Uterine smooth muscle cell (primary cell): ENCODE data around the gene AGFG2. TPM values are rescaled to one million over a fixed set of nuclear protein-coding genes. Genes with fewer than 3 reads are reported as not detected.

Source experiments
- total RNA-seq: library from RNA; depleted of rRNA; stranded (reverse); fragments of >200 nt; gene quantifications from 2 replicates; pipeline ENCODE4 v1.2.3, GENCODE V29; 2014

AGFG2 gene
- 4.4 and 5.1 TPM in 2 replicates for total RNA-seq

GRCh38 chr7:100538654-100539435, at the start of gene AGFG2:
TSS of gene AGFG2 (plus strand) at chr7:100539203. CDS start at chr7:100539347, 144 bp downstream.

GRCh38 chr7:100573691-100574361, 34.8 kb downstream of the AGFG2 start, which contains the start of gene SAP25:
TSS of gene SAP25 (minus strand) at chr7:100573900. CDS start at chr7:100573742, 158 bp downstream.

DNA sequence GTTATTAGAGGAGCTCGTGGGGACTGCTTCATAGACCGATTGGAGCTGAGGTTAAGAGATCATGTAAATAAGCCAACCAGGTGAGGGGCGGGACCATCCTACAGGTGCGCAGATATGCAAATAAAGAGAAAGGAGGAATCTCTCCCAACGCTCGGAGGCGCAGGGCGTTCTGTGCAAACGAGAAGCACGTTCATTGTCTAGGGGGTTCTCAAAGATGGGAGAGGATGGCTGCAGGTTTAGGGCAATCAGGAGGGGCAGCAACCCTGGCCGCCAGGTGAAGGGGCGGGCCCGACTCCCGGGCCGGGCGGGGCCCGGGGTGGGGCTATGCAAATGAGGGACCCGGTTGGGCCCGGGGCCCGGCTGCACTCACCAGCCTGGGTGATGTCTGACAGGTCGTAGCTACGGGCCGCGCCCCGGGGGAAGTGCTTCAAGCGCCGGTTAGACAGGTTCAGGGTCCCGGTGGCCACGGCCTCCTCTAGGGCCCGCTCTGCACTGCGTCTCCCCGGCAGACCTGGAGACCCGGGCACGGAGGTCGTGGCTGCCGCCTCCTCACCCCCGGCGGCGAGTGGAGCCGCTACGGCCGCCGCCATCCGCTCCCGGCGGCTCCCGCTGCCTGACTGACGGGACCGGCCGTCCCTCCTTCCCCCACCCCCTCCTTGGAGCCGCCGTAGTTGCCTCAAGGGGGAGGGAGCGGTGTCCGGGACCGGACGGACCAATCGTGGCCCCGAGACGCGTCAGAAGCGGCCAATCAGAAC, 46.7 kb downstream of the AGFG2 start, which contains the start of gene LRCH4:
LRCH4 (minus strand) TSS at position 619 of the 755 bp plus-strand sequence; CDS start at position 590, 29 bp downstream.

DNA sequence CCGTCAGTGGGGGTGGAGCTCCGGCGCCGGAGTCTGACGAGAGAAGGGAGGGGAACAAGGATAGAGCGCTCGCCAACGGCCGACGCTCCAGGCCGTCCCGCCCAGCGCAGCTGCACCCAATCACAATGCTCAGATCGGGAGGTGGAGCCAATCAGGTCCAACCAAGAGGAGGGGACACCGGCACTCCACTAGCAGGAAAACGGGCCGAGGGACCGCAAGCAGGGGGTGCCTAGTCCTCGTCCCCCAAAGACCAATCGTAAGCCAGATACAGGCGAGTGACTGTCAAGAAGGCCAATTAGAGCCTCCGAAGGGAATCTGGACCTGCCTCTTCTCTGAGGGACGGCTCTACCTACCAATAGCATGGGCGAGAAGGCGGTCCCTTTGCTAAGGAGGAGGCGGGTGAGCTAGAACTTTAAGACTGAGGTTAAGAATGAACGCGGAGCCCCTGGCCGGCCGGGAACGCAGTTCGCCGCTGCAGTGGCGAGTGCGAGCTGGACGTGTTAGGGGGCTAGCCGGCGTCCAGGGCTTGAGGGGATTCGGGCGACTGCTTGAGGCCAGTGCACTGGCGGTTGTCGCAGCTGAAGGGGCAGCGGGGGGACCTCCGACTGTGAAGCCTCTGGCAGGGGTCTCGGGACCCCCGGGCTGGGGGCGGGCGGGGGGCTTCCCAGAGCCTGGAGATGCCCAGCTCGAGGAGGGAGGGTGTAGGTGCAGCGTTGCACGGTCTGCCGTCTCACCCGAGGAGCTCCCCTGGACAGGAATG, 47.4 kb downstream of the AGFG2 start, which contains the start of gene FBXO24:
FBXO24 (plus strand) TSS at position 63 of the 760 bp plus-strand sequence; CDS start at position 361, 298 bp downstream.

DNA sequence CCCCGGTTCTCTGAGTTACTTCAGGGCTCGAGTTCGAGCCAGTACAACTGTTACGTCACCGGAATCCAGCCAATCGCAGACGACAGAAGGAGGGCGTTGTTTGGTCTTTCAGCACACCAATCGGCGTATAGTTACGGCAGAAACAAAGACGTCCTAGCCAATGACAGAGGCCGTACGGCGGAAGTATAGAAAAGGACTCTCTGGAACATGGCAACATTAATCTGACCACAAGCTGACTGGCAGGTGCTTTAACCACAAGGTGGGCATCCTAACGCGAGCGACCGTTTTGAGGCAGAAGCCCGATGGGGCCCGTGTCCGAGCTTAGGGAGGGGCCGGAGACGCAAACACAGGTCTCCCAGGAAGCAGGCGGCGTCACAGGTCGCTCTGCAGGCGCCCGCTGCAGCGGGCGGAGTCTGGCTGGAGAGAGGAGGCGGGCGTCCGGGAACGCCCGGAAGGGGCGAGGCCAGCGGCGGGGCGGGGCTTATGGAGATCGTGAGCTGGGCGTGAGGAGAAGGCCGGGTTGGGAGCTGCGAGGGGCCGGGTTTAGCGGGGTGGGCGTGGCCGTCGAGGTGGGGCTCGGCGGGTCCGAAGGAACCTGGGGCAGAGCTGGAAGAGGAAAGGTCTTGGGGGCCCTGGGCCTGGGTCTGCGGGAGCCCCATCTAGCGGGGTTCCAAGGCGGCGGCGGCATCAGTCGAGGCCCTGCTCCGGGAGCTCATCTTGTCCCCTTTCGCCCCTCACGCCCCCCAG, 73.2 kb downstream of the AGFG2 start, which contains the start of gene MOSPD3:
MOSPD3 (plus strand) TSS at position 558 of the 747 bp plus-strand sequence. CDS start 252 bp downstream, outside the sequence.

Other genes with a start within 250 kb of the AGFG2 start
- gene SPDYE3, start 231.5 kb upstream of the AGFG2 start, total RNA-seq: not detected in 2 replicates
- gene PILRB, start 181.1 kb upstream of the AGFG2 start, total RNA-seq: 8.1 and 9.4 TPM in 2 replicates
- 0.12 TPM in 1 of 2 replicates, not detected in the other for gene PILRA, start 165.7 kb upstream of the AGFG2 start, total RNA-seq
- 1.4 TPM in 2 replicates for gene ZCWPW1, start 110.5 kb upstream of the AGFG2 start, total RNA-seq
- gene MEPCE, start 109.4 kb upstream of the AGFG2 start, total RNA-seq: 28.5 and 40.4 TPM in 2 replicates
- gene PPP1R35, start 102.7 kb upstream of the AGFG2 start, total RNA-seq: 32.9 and 36.2 TPM in 2 replicates
- gene SPACDR, start 74.9 kb upstream of the AGFG2 start, total RNA-seq: 0.37 TPM in 1 of 2 replicates, not detected in the other
- gene TSC22D4, start 60.0 kb upstream of the AGFG2 start, total RNA-seq: 23.0 and 23.6 TPM in 2 replicates
- gene NYAP1, start 55.3 kb upstream of the AGFG2 start, total RNA-seq: 1.2 and 2.5 TPM in 2 replicates
- gene SAP25, start 34.7 kb downstream of the AGFG2 start, total RNA-seq: not detected in 2 replicates
- 17.7 and 21.7 TPM in 2 replicates for gene LRCH4, start 46.9 kb downstream of the AGFG2 start, total RNA-seq
- 0.55 and 1.4 TPM in 2 replicates for gene FBXO24, start 47.1 kb downstream of the AGFG2 start, total RNA-seq
- gene PCOLCE, start 63.2 kb downstream of the AGFG2 start, total RNA-seq: 79.7 and 107 TPM in 2 replicates
- gene MOSPD3, start 73.3 kb downstream of the AGFG2 start, total RNA-seq: 3.5 and 5.6 TPM in 2 replicates
- 0.33 and 0.37 TPM in 2 replicates for gene TFR2, start 102.3 kb downstream of the AGFG2 start, total RNA-seq
- not detected in 2 replicates for gene ACTL6B, start 117.2 kb downstream of the AGFG2 start, total RNA-seq
- 64.2 and 93.7 TPM in 2 replicates for gene GNB2, start 134.5 kb downstream of the AGFG2 start, total RNA-seq
- gene GIGYF1, start 155.0 kb downstream of the AGFG2 start, total RNA-seq: 23.5 and 32.0 TPM in 2 replicates
- 33.4 and 51.5 TPM in 2 replicates for gene POP7, start 166.9 kb downstream of the AGFG2 start, total RNA-seq
- not detected in 2 replicates for gene EPO, start 181.3 kb downstream of the AGFG2 start, total RNA-seq
- gene ZAN, start 194.4 kb downstream of the AGFG2 start, total RNA-seq: not detected in 2 replicates